A549 (cell line): ENCODE data around the gene RUVBL2.
"Not testable (repeated sequence)": the region's sequence is repeated elsewhere in the genome, so short reads cannot be mapped to it uniquely, and the experiment has no call there.

Source experiments
- CTCF ChIP-seq: fragments of >200 bp; sonication (Bioruptor Twin); formaldehyde crosslinking; IDR thresholded peaks from 3 replicates; pipeline ENCODE4 v1.5.1; 2016
- HDAC2 ChIP-seq: fragments of 200-600 bp; sonication (generic); IDR thresholded peaks from 2 replicates; pipeline ENCODE4 v1.6.1; 2016
- JUNB ChIP-seq: fragments of >200 bp; sonication (Bioruptor Twin); formaldehyde crosslinking; IDR thresholded peaks from 2 replicates; pipeline ENCODE4 v1.6.1; 2016
- KDM1A ChIP-seq: fragments of 200-600 bp; sonication (generic); IDR thresholded peaks from 2 replicates; pipeline ENCODE4 v1.6.1; 2016; ENCODE audit warnings: low read depth, mild to moderate bottlenecking
- MYC ChIP-seq: IDR thresholded peaks from 2 replicates; pipeline ENCODE4 v1.6.1; 2012; ENCODE audit warnings: mild to moderate bottlenecking, inconsistent platforms, low read length, improper control_type of control experiment, borderline replicate concordance
- PHF8 ChIP-seq: fragments of 200-600 bp; sonication (generic); IDR thresholded peaks from 2 replicates; pipeline ENCODE4 v1.6.1; 2016; ENCODE audit warnings: low read depth, mild to moderate bottlenecking, antibody characterized with exemption, moderate library complexity, borderline replicate concordance

DNA sequence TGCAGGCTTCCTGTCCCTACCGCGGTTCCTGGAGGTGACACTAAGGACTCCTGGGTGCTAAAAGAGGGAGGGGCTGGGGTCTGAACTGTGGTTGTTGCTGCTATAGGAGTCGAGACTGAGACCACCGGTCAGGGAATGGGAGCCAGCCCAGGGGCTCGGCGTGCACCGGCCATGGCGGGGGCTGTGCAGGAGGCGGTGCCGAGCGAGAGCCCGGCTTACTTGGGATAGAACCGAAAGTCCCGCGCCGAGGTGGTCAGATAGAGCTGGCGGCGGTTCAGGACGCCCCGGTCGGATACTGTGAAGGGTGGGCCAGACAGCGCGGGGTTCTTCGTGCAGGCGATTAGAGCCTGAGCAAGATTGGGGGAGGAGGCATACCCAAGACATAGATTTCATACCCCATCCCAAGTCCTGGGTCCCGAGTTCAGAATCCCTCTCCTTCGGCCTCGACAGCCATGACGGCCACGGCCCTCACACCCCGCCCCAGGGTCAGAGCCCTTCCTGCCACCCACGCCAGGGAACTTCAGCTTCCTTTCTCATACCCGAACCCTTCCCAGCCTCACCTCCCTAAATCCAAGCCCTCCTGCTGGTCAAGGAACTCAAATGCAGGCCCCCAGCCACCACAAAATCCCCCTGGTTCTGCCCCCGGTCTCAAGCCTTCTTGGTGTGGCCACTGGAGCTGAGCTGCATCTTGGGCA lies 63.4 kb downstream of the RUVBL2 start:
- not testable (repeated sequence) for TF ChIP-seq CTCF, PHF8, KDM1A, JUNB, HDAC2, MYC
